AG20443 (cell line): ENCODE data around the gene KIF13A.
A peak's percentile ranks its signal among the peaks of the same experiment; 100 is the strongest.
"Not testable (repeated sequence)": the region's sequence is repeated elsewhere in the genome, so short reads cannot be mapped to it uniquely, and the experiment has no call there.

ENCODE experiments used
- DNase-seq: peaks from one replicate; pipeline ENCODE4 v3.0.0; 2012; ENCODE audit warnings: low spot score, mixed read lengths

The KIF13A gene

GRCh38 chr6:17785094-17785787, 202.2 kb downstream of the KIF13A start:
- no peak for DNase-seq

GRCh38 chr6:17780061-17780460, 207.4 kb downstream of the KIF13A start:
- DNase-seq, result no peak

GRCh38 chr6:17771609-17772008, 215.8 kb downstream of the KIF13A start:
- no peak for DNase-seq

- no peak for DNase-seq
These were observed 218.6 kb downstream of the KIF13A start for GRCh38 chr6:17768881-17769280.

GRCh38 chr6:17768388-17768787, 219.0 kb downstream of the KIF13A start:
- DNase-seq, result peak; percentile 26

- DNase-seq, result no peak
These were observed 224.8 kb downstream of the KIF13A start for GRCh38 chr6:17762651-17763050.

GRCh38 chr6:17758119-17758518, 229.3 kb downstream of the KIF13A start:
- DNase-seq, result no peak

GRCh38 chr6:17754254-17754653, 233.2 kb downstream of the KIF13A start:
- no peak for DNase-seq

- not testable (repeated sequence) for DNase-seq
These were observed 242.1 kb downstream of the KIF13A start for GRCh38 chr6:17745324-17745723.

GRCh38 chr6:17744757-17745308, 242.6 kb downstream of the KIF13A start:
- not testable (repeated sequence) for DNase-seq

GRCh38 chr6:17744019-17744756, 243.2 kb downstream of the KIF13A start:
- DNase-seq, result no peak

GRCh38 chr6:17741507-17741906, 245.9 kb downstream of the KIF13A start:
- peak; percentile 33 for DNase-seq

- no peak for DNase-seq
These were observed 246.7 kb downstream of the KIF13A start for GRCh38 chr6:17740559-17741220.

- DNase-seq, result no peak
These were observed 249.7 kb downstream of the KIF13A start for GRCh38 chr6:17737704-17738252.

- not testable (repeated sequence) for DNase-seq
These were observed 252.1 kb downstream of the KIF13A start for GRCh38 chr6:17735311-17735710.

GRCh38 chr6:17730078-17730704, 257.2 kb downstream of the KIF13A start:
- no peak for DNase-seq

GRCh38 chr6:17729223-17730077, 258.0 kb downstream of the KIF13A start:
- no peak for DNase-seq

- no peak for DNase-seq
These were observed 258.7 kb downstream of the KIF13A start for GRCh38 chr6:17728551-17729222.

GRCh38 chr6:17725083-17725482, 262.4 kb downstream of the KIF13A start:
- peak; percentile 40 for DNase-seq

- DNase-seq, result no peak
These were observed 263.1 kb downstream of the KIF13A start for GRCh38 chr6:17724341-17724740.
